Tibial artery (tissue), 4 donors: ENCODE results near the gene PCSK1N.
"Not testable (repeated sequence)": the region's sequence is repeated elsewhere in the genome, so short reads cannot be mapped to it uniquely, and the experiment has no call there.

ENCODE experiments used
- DNase-seq, 2 donors: peaks; one replicate each; pipeline ENCODE4 v3.0.0-alpha.2; 2019
- H3K27ac ChIP-seq, 2 donors: fragments of 200-600 bp; sonication (generic) in 1 of 2; 1 replicate in 1 of 2; 2 replicates in 1 of 2; pipeline ENCODE4 v1.5.1; 2018 to 2019; ENCODE audit warnings: mild to moderate bottlenecking in 1 of 2
- H3K27me3 ChIP-seq, 2 donors: fragments of 200-600 bp; sonication (generic) in 1 of 2; one replicate each; pipeline versions ENCODE4 v1.5.1 to v1.6.0; 2016 to 2019
- H3K36me3 ChIP-seq, 3 donors: fragments of 200-600 bp; sonication (generic) in 2 of 3; one replicate each; pipeline ENCODE4 v1.5.1; 2016 to 2019; ENCODE audit warnings: mild to moderate bottlenecking in 2 of 3
- H3K4me1 ChIP-seq, 4 donors: fragments of 200-600 bp; sonication (generic) in 2 of 4; 1 replicate in 3 of 4; 2 replicates in 1 of 4; pipeline ENCODE4 v1.5.1; 2016 to 2019
- H3K4me3 ChIP-seq, 2 donors: fragments of 200-600 bp; sonication (generic) in 1 of 2; 1 replicate in 1 of 2; 2 replicates in 1 of 2; pipeline ENCODE4 v1.5.1; 2018 to 2019; ENCODE audit warnings: mild to moderate bottlenecking in 2 of 2
- H3K9me3 ChIP-seq, 3 donors: fragments of 200-600 bp; sonication (generic) in 1 of 3; one replicate each; pipeline ENCODE4 v1.5.1; 2016 to 2019
- CTCF ChIP-seq, 2 experiments: fragments of 200-600 bp in 1 of 2; fragments of 450-650 bp in 1 of 2; IDR thresholded peaks; one replicate each; pipeline ENCODE4 v1.5.1; 2017 to 2019; ENCODE audit warnings: antibody characterized with exemption in 2 of 2, mild to moderate bottlenecking in 1 of 2, moderate library complexity in 1 of 2
- intact Hi-C: fragments of 100-400 bp; cut with DNase I; formaldehyde crosslinking; loops from one replicate; pipeline ENCODE4 v1.15.0; 2023; ENCODE audit warnings: low total_unique reads

The PCSK1N gene

GRCh38 chrX:48835524-48836329 is at the start of gene PCSK1N:
PCSK1N (minus strand) TSS chrX:48835610; CDS start chrX:48835532, 78 bp downstream.
- no peak for DNase-seq
- no peaks in the 10 kb centered on the region for H3K36me3 ChIP-seq
- no peaks in the 10 kb centered on the region for H3K9me3 ChIP-seq
- H3K4me1 ChIP-seq, result peaks cover 0 to 8% (median 4%) of the 10 kb centered on the region in 4 donors
- H3K27me3 ChIP-seq, result peaks cover 0 to 21% of the 10 kb centered on the region in 2 donors
- intact Hi-C loops, result no loop called here
- no peak within 1 kb of the TSS for H3K27ac ChIP-seq
- no peak within 1 kb of the TSS for H3K4me3 ChIP-seq
- no peak for TF ChIP-seq CTCF (IDR thresholded peaks at IDR 0.05)

DNA sequence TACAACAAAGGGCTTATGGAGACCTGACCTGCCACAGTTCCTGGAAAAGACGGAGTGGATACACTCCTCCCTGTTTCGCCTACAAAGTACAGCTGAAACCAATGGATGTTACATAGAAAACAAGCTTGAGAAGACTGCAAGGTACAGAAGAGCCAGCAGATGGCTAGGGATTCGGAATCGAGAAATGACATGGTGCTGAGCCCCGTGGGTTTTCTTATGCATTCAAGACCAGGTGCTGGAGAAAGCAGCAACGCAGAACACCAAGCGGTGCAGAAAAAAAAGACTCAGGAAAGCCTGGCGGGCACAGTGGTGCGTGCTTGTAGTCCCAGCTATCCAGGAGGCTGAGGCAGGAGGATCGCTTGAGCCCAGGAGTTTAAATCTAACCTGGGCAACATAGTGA is 48.3 kb upstream of the PCSK1N start:
- Histone ChIP-seq H3K4me1 (no peaks in the 10 kb centered on the region), H3K27me3 (no peaks in the 10 kb centered on the region), H3K4me3 (no peak overlapping the region), H3K9me3 (no peaks in the 10 kb centered on the region), H3K27ac (no peak overlapping the region), H3K36me3 (no peaks in the 10 kb centered on the region)
- intact Hi-C loops, result no loop called here
- no peak for DNase-seq
- no peak for TF ChIP-seq CTCF (IDR thresholded peaks at IDR 0.05)

DNA sequence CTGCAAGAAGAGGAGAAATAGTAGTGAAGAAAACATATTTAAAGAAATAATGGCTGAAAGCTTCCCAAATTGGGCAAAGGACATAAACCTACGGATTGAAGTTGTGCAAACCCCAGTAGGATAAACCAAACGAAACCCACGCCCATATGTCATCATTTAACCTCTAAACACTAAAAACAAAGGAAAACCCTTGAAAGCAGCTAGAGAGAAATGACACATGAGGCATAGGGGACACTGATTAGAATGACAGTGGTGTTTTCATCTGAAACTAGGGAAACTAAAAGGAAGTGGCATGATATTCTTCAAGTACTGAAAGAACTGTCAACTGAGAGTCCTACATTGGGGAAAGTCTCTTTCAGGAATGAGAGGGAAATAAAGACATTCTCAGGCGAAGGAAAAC is 41.5 kb upstream of the PCSK1N start:
- H3K27ac ChIP-seq, H3K4me3 ChIP-seq, H3K4me1 ChIP-seq, H3K9me3 ChIP-seq, DNase-seq, H3K36me3 ChIP-seq, intact Hi-C loops, H3K27me3 ChIP-seq: not testable (repeated sequence)

GRCh38 chrX:48872017-48872416 is 36.6 kb upstream of the PCSK1N start:
- H3K27me3 ChIP-seq, intact Hi-C loops, H3K27ac ChIP-seq, H3K4me3 ChIP-seq, H3K36me3 ChIP-seq, H3K9me3 ChIP-seq, H3K4me1 ChIP-seq, DNase-seq: not testable (repeated sequence)

DNA sequence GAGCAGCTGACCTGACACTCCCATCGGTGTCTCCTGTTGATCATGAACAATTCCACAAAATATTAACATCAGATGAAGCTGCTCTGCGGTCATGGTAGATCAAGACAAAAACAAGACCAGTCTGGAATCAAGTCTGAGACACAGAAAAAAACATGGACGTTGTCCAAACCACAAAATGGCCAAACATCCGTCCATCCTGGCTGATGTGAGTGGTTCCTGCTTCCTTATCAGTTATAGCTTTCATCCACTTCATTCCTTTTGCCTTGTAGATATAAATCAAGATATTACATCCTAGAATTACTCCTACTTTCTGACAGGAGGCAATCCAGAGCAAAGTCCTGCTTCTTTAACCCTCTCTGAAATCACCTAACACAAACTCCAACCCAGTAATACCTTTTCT is 28.8 kb upstream of the PCSK1N start:
- H3K36me3 ChIP-seq, result no peaks in the 10 kb centered on the region
- no peaks in the 10 kb centered on the region for H3K4me1 ChIP-seq
- intact Hi-C loops, result no loop called here
- H3K27me3 ChIP-seq, result no peaks in the 10 kb centered on the region
- no peak overlapping the region for H3K27ac ChIP-seq
- no peaks in the 10 kb centered on the region for H3K9me3 ChIP-seq
- TF ChIP-seq CTCF (IDR thresholded peaks at IDR 0.05), result no peak
- no peak for DNase-seq
- H3K4me3 ChIP-seq, result no peak overlapping the region

GRCh38 chrX:48854898-48855297 is 19.5 kb upstream of the PCSK1N start:
- no peaks in the 10 kb centered on the region for H3K36me3 ChIP-seq
- intact Hi-C loops, result no loop called here
- TF ChIP-seq CTCF (IDR thresholded peaks at IDR 0.05), result no peak
- no peaks in the 10 kb centered on the region for H3K4me1 ChIP-seq
- H3K27me3 ChIP-seq, result no peaks in the 10 kb centered on the region
- no peak for DNase-seq
- H3K4me3 ChIP-seq, result no peak overlapping the region
- H3K9me3 ChIP-seq, result peaks cover 0 to 4% (median 0%) of the 10 kb centered on the region in 3 donors
- H3K27ac ChIP-seq, result no peak overlapping the region

GRCh38 chrX:48854121-48854804 is 18.9 kb upstream of the PCSK1N start:
- H3K27me3 ChIP-seq, H3K4me3 ChIP-seq, DNase-seq, intact Hi-C loops, H3K27ac ChIP-seq, H3K4me1 ChIP-seq, H3K36me3 ChIP-seq, H3K9me3 ChIP-seq: not testable (repeated sequence)

DNA sequence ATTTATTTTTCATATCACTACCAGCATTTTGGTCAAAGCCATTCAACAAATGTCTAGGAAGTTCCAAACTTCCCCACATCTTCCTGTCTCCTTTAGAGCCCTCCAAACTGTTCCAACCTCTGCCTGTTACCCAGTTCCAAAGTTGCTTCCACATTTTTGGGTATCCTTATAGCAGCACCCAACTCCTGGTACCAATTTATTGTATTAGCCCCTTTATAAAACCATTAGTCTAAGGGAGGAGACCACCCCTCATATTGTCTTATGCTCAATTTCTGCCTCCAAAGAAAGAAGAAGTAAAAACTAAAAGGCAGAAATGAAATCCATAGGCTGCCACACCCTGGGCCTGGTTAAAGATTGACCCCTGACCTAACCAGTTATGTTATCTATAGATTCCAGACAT is 18.1 kb upstream of the PCSK1N start:
- intact Hi-C loops, H3K4me3 ChIP-seq, DNase-seq, H3K9me3 ChIP-seq, H3K27me3 ChIP-seq, H3K4me1 ChIP-seq, H3K36me3 ChIP-seq, H3K27ac ChIP-seq: not testable (repeated sequence)
